GM18499 (cell line): ENCODE results near the gene BAIAP2L1.
"Not testable (repeated sequence)": the region's sequence is repeated elsewhere in the genome, so short reads cannot be mapped to it uniquely, and the experiment has no call there.

Experiments
- ATAC-seq: cut with Tn5 transposase; IDR thresholded peaks from one replicate; pipeline ENCODE4 v1.9.1; 2021; ENCODE audit warnings: moderate number of reproducible peaks; ENCODE audit not compliant: insufficient read depth, unreplicated experiment

The BAIAP2L1 gene

GRCh38 chr7:98399890-98400541, 874 bp downstream of the BAIAP2L1 start:
- ATAC-seq = no peak

GRCh38 chr7:98399462-98399861, 1.4 kb downstream of the BAIAP2L1 start:
- ATAC-seq = no peak

- no peak for ATAC-seq
Observed at GRCh38 chr7:98398567-98399372, 2.1 kb downstream of the BAIAP2L1 start.

- no peak for ATAC-seq
Observed at GRCh38 chr7:98396768-98397167, 4.1 kb downstream of the BAIAP2L1 start.

GRCh38 chr7:98395951-98396350, 4.9 kb downstream of the BAIAP2L1 start:
- ATAC-seq = no peak

GRCh38 chr7:98395481-98395880, 5.4 kb downstream of the BAIAP2L1 start:
- ATAC-seq = no peak

- no peak for ATAC-seq
Observed at GRCh38 chr7:98394377-98394836, 6.5 kb downstream of the BAIAP2L1 start.

GRCh38 chr7:98387544-98388226, 13.2 kb downstream of the BAIAP2L1 start:
- ATAC-seq = no peak

GRCh38 chr7:98387131-98387530, 13.8 kb downstream of the BAIAP2L1 start:
- no peak for ATAC-seq

- not testable (repeated sequence) for ATAC-seq
Observed at GRCh38 chr7:98385532-98385931, 15.4 kb downstream of the BAIAP2L1 start.

- ATAC-seq = no peak
Observed at GRCh38 chr7:98378210-98378819, 22.6 kb downstream of the BAIAP2L1 start.

- no peak for ATAC-seq
Observed at GRCh38 chr7:98376711-98377110, 24.2 kb downstream of the BAIAP2L1 start.

GRCh38 chr7:98375664-98376063, 25.2 kb downstream of the BAIAP2L1 start:
- no peak for ATAC-seq

- no peak for ATAC-seq
Observed at GRCh38 chr7:98374285-98374680, 26.6 kb downstream of the BAIAP2L1 start.

- ATAC-seq = no peak
Observed at GRCh38 chr7:98372993-98373392, 27.9 kb downstream of the BAIAP2L1 start.

GRCh38 chr7:98369726-98370125, 31.2 kb downstream of the BAIAP2L1 start:
- ATAC-seq = no peak

- ATAC-seq = no peak
Observed at GRCh38 chr7:98368716-98369115, 32.2 kb downstream of the BAIAP2L1 start.

- no peak for ATAC-seq
Observed at GRCh38 chr7:98366562-98366938, 34.3 kb downstream of the BAIAP2L1 start.

- no peak for ATAC-seq
Observed at GRCh38 chr7:98365863-98366561, 34.9 kb downstream of the BAIAP2L1 start.

GRCh38 chr7:98364220-98364619, 36.7 kb downstream of the BAIAP2L1 start:
- ATAC-seq = no peak
